HG03060 (cell line): ENCODE measurements around the gene LRP8.

Experiments
- ATAC-seq: cut with Tn5 transposase; IDR thresholded peaks from one replicate; pipeline ENCODE4 v1.9.1; 2021; ENCODE audit warnings: low read depth, moderate number of reproducible peaks; ENCODE audit not compliant: unreplicated experiment

The LRP8 gene

GRCh38 chr1:53341521-53341895 is 13.6 kb upstream of the LRP8 start:
- no peak for ATAC-seq

GRCh38 chr1:53340660-53341520 is 13.0 kb upstream of the LRP8 start:
- ATAC-seq: no peak

- ATAC-seq: no peak
Observed at GRCh38 chr1:53339736-53340635, 12.1 kb upstream of the LRP8 start.

- no peak for ATAC-seq
Observed at GRCh38 chr1:53338423-53338822, 10.6 kb upstream of the LRP8 start.

- no peak for ATAC-seq
Observed at GRCh38 chr1:53337499-53337898, 9.6 kb upstream of the LRP8 start.

GRCh38 chr1:53336146-53336545 is 8.3 kb upstream of the LRP8 start:
- no peak for ATAC-seq

- no peak for ATAC-seq
Observed at GRCh38 chr1:53335661-53336060, 7.8 kb upstream of the LRP8 start.

- ATAC-seq: no peak
Observed at GRCh38 chr1:53334781-53335180, 6.9 kb upstream of the LRP8 start.

- ATAC-seq: no peak
Observed at GRCh38 chr1:53334312-53334711, 6.4 kb upstream of the LRP8 start.

GRCh38 chr1:53332833-53333232 is 5.0 kb upstream of the LRP8 start:
- no peak for ATAC-seq

GRCh38 chr1:53332186-53332564 is 4.3 kb upstream of the LRP8 start:
- ATAC-seq: no peak

- ATAC-seq: no peak
Observed at GRCh38 chr1:53331446-53332185, 3.7 kb upstream of the LRP8 start.

GRCh38 chr1:53330819-53331218 is 2.9 kb upstream of the LRP8 start:
- ATAC-seq: no peak

GRCh38 chr1:53328541-53329499 is 950 bp upstream of the LRP8 start:
- no peak for ATAC-seq

GRCh38 chr1:53327182-53327913 is 522 bp downstream of the LRP8 start:
- ATAC-seq: no peak

GRCh38 chr1:53326598-53327181 is 1.2 kb downstream of the LRP8 start:
- ATAC-seq: peak; percentile 6

GRCh38 chr1:53326088-53326597 is 1.7 kb downstream of the LRP8 start:
- ATAC-seq: peak; percentile 66

GRCh38 chr1:53325326-53326087 is 2.4 kb downstream of the LRP8 start:
- no peak for ATAC-seq
